Loucy (cell line): Measurements from ENCODE around the gene RGS6.

ENCODE experiments used
- H2AFZ ChIP-seq: fragments of 200-600 bp; sonication (generic); 2 replicates; pipeline ENCODE4 v1.6.0; 2016; ENCODE audit warnings: antibody characterized with exemption, mild to moderate bottlenecking, low read length, moderate library complexity
- H3F3A ChIP-seq: fragments of 200-600 bp; 2 replicates; pipeline ENCODE4 v1.6.0; 2016; ENCODE audit warnings: antibody characterized with exemption, low read depth, mild to moderate bottlenecking
- H3K27me3 ChIP-seq: fragments of 200-600 bp; sonication (generic); 2 replicates; pipeline ENCODE4 v1.6.1; 2014; ENCODE audit warnings: low read length, mild to moderate bottlenecking; ENCODE audit not compliant: insufficient read depth, poor library complexity, severe bottlenecking
- H3K36me3 ChIP-seq: fragments of 200-600 bp; sonication (generic); 2 replicates; pipeline ENCODE4 v1.6.1; 2016; ENCODE audit warnings: low read length; ENCODE audit not compliant: insufficient read depth
- H3K4me1 ChIP-seq: fragments of 200-600 bp; sonication (generic); 2 replicates; pipeline ENCODE4 v1.5.1; 2014; ENCODE audit warnings: low read length, mild to moderate bottlenecking; ENCODE audit not compliant: insufficient read depth, poor library complexity, severe bottlenecking
- H3K4me2 ChIP-seq: fragments of 200-600 bp; sonication (generic); 2 replicates; pipeline ENCODE4 v1.6.0; 2014; ENCODE audit warnings: antibody characterized with exemption, low read length, low read depth, mild to moderate bottlenecking; ENCODE audit not compliant: poor library complexity, severe bottlenecking
- H3K4me3 ChIP-seq: fragments of 200-600 bp; sonication (generic); 2 replicates; pipeline ENCODE4 v1.5.1; 2014; ENCODE audit warnings: low read length, mild to moderate bottlenecking, mixed read lengths; ENCODE audit not compliant: poor library complexity, severe bottlenecking
- H3K79me2 ChIP-seq: fragments of 200-600 bp; sonication (generic); 2 replicates; pipeline ENCODE4 v1.6.1; 2014; ENCODE audit warnings: low read length; ENCODE audit not compliant: insufficient read depth
- H3K9ac ChIP-seq: fragments of 200-600 bp; sonication (generic); 2 replicates; pipeline ENCODE4 v1.6.0; 2014; ENCODE audit warnings: mild to moderate bottlenecking, low read depth, low read length, moderate library complexity; ENCODE audit not compliant: poor library complexity, severe bottlenecking
- H3K9me2 ChIP-seq: fragments of 200-600 bp; sonication (generic); replicated peaks from 2 replicates; pipeline ENCODE4 v1.6.1; 2016; ENCODE audit warnings: low read depth, low read length, mixed read lengths
- H3K9me3 ChIP-seq: fragments of 200-600 bp; sonication (generic); 2 replicates; pipeline ENCODE4 v1.6.1; 2014; ENCODE audit warnings: mild to moderate bottlenecking, antibody characterized with exemption, low read length, low read depth; ENCODE audit not compliant: insufficient read depth
- H4K20me1 ChIP-seq: fragments of 200-600 bp; sonication (generic); 2 replicates; pipeline ENCODE4 v1.6.0; 2014; ENCODE audit warnings: antibody characterized with exemption, low read length, mild to moderate bottlenecking; ENCODE audit not compliant: insufficient read depth, poor library complexity, severe bottlenecking
- EZH2phosphoT487 ChIP-seq: fragments of 200-600 bp; IDR thresholded peaks from 2 replicates; pipeline ENCODE4 v1.6.1; 2018; ENCODE audit warnings: antibody characterized with exemption, mild to moderate bottlenecking, moderate library complexity, borderline replicate concordance
- TF ChIP-seq, protein P1 (sequence below): fragments of 200-600 bp; sonication (generic); conservative IDR thresholded peaks from 2 replicates; pipeline ENCODE4 v1.5.1; 2014; ENCODE audit warnings: mild to moderate bottlenecking, antibody characterized with exemption, low read length

RGS6 gene

DNA sequence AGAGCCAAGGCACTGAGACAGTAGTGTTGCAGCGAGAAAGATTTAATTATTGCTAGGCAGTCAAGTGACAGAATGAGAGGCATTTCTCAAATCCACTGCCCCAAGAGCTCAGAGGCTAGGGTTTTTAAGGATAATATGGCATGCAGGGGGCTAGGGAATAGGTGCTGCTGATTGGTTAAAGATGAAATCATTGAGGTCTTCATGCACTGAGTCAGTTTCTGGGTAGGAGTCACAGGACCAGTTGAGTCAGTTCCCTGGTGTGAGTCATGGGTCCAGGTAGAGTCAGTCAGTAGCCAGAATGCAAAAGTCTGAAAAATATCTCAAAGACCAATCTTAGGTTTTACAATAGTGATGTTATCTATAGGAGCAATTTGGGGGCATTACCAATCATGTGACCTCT, 323.8 kb downstream of the RGS6 start:
- H3K4me2 ChIP-seq = no peak overlapping the region
- H3F3A ChIP-seq = no peaks in the 10 kb centered on the region
- H3K27me3 ChIP-seq = no peaks in the 10 kb centered on the region
- no peaks in the 10 kb centered on the region for H3K36me3 ChIP-seq
- no peaks in the 10 kb centered on the region for H3K79me2 ChIP-seq
- H2AFZ ChIP-seq = no peak overlapping the region
- H3K4me3 ChIP-seq = no peak overlapping the region
- no peaks in the 10 kb centered on the region for H3K4me1 ChIP-seq
- no peaks in the 10 kb centered on the region for H4K20me1 ChIP-seq
- H3K9me3 ChIP-seq = peaks cover 4% of the 10 kb centered on the region; the same call in 1 of the 2 replicates
- no peaks in the 10 kb centered on the region for H3K9me2 ChIP-seq
- TF ChIP-seq, protein P1, sequence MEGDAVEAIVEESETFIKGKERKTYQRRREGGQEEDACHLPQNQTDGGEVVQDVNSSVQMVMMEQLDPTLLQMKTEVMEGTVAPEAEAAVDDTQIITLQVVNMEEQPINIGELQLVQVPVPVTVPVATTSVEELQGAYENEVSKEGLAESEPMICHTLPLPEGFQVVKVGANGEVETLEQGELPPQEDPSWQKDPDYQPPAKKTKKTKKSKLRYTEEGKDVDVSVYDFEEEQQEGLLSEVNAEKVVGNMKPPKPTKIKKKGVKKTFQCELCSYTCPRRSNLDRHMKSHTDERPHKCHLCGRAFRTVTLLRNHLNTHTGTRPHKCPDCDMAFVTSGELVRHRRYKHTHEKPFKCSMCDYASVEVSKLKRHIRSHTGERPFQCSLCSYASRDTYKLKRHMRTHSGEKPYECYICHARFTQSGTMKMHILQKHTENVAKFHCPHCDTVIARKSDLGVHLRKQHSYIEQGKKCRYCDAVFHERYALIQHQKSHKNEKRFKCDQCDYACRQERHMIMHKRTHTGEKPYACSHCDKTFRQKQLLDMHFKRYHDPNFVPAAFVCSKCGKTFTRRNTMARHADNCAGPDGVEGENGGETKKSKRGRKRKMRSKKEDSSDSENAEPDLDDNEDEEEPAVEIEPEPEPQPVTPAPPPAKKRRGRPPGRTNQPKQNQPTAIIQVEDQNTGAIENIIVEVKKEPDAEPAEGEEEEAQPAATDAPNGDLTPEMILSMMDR = no peak
- no peak for TF ChIP-seq EZH2phosphoT487
- no peak overlapping the region for H3K9ac ChIP-seq

DNA sequence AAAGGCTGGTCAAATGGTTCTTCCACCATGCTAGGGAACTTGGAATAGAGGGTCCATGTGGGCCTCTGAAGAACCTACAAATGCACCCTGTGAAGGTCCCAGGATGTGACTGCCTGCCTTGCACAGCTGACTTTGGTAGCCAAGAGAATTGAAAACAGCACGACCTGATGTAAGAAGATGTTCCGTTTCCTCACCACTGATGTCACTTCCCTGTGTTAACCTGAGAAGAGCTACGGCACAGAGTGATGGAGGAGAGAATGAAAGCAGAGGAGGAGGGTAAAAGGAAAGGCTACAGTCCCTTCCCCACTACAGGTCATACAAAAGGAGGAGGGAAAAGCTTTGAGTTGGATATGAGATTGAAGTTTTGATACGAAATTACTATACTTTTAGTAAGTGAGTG, 328.8 kb downstream of the RGS6 start:
- TF ChIP-seq, protein P1 = no peak
- TF ChIP-seq EZH2phosphoT487 = no peak

DNA sequence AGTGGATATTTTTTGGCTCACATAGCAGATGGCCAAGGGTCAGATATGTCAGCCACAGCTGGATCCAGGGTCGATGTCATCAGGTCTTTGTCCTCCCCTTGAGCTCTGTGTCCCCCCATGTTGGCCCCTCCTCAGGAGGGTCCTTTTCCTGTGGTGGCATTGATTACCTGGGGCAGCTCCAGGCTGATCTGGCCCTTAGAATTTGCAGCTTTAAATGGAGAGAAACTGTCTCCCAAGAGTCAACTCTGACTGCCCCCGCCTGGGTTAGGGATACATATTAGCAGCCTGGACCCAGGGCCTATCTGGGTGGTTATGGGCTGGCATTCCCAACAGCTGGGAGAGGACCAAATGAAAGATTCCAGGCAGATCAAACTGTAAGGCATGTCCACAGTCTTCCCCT, 330.5 kb downstream of the RGS6 start:
- H3F3A ChIP-seq = no peaks in the 10 kb centered on the region
- H2AFZ ChIP-seq = no peak overlapping the region
- no peak overlapping the region for H3K4me3 ChIP-seq
- no peaks in the 10 kb centered on the region for H3K79me2 ChIP-seq
- H3K36me3 ChIP-seq = no peaks in the 10 kb centered on the region
- no peaks in the 10 kb centered on the region for H3K27me3 ChIP-seq
- H4K20me1 ChIP-seq = no peaks in the 10 kb centered on the region
- no peak overlapping the region for H3K4me2 ChIP-seq
- H3K9ac ChIP-seq = no peak overlapping the region
- TF ChIP-seq EZH2phosphoT487 = no peak
- TF ChIP-seq, protein P1 = no peak
- no peaks in the 10 kb centered on the region for H3K9me3 ChIP-seq
- H3K9me2 ChIP-seq = no peaks in the 10 kb centered on the region
- H3K4me1 ChIP-seq = peaks cover 16% of the 10 kb centered on the region

More for the DNA sequence above, 328.8 kb downstream of the RGS6 start:
- no peaks in the 10 kb centered on the region for H3K79me2 ChIP-seq
- H3F3A ChIP-seq = no peaks in the 10 kb centered on the region
- H3K9me2 ChIP-seq = no peaks in the 10 kb centered on the region
- no peaks in the 10 kb centered on the region for H3K36me3 ChIP-seq
- no peak overlapping the region for H3K4me3 ChIP-seq
- H3K9me3 ChIP-seq = peaks cover under 1% of the 10 kb centered on the region; the same call in 1 of the 2 replicates
- H3K4me2 ChIP-seq = no peak overlapping the region
- H3K27me3 ChIP-seq = no peaks in the 10 kb centered on the region
- peaks cover 11% of the 10 kb centered on the region for H3K4me1 ChIP-seq
- no peaks in the 10 kb centered on the region for H4K20me1 ChIP-seq
- no peak overlapping the region for H2AFZ ChIP-seq
- H3K9ac ChIP-seq = no peak overlapping the region
